Measurements from ENCODE around the gene TSPYL1. TPM values are rescaled to one million over a fixed set of nuclear protein-coding genes. Genes with fewer than 3 reads are reported as not detected.

The TSPYL1 gene
- total and polyA plus RNA-seq, 2 of the 8 experiments (the other 6 are each of a cell fraction or from before 2014, with no cell fraction given), result 33.2 to 79.1 TPM

GRCh38 chr6:116238083-116238482, 41.6 kb downstream of the TSPYL1 start (continued):
- no peak for TF ChIP-seq CHD7 (IDR thresholded peaks at IDR 0.05; ENCODE audit: insufficient replicate concordance, low read length)

Data from H1 (cell line).